GM21526 (cell line): ENCODE measurements around the gene TMED5.
A peak's percentile ranks its signal among the peaks of the same experiment; 100 is the strongest.
"Not testable (repeated sequence)": the region's sequence is repeated elsewhere in the genome, so short reads cannot be mapped to it uniquely, and the experiment has no call there.

Experiments used
- ATAC-seq: cut with Tn5 transposase; IDR thresholded peaks from one replicate; pipeline ENCODE4 v1.9.1; 2021; ENCODE audit warnings: moderate library complexity; ENCODE audit not compliant: unreplicated experiment, low FRiP score

TMED5 gene

DNA sequence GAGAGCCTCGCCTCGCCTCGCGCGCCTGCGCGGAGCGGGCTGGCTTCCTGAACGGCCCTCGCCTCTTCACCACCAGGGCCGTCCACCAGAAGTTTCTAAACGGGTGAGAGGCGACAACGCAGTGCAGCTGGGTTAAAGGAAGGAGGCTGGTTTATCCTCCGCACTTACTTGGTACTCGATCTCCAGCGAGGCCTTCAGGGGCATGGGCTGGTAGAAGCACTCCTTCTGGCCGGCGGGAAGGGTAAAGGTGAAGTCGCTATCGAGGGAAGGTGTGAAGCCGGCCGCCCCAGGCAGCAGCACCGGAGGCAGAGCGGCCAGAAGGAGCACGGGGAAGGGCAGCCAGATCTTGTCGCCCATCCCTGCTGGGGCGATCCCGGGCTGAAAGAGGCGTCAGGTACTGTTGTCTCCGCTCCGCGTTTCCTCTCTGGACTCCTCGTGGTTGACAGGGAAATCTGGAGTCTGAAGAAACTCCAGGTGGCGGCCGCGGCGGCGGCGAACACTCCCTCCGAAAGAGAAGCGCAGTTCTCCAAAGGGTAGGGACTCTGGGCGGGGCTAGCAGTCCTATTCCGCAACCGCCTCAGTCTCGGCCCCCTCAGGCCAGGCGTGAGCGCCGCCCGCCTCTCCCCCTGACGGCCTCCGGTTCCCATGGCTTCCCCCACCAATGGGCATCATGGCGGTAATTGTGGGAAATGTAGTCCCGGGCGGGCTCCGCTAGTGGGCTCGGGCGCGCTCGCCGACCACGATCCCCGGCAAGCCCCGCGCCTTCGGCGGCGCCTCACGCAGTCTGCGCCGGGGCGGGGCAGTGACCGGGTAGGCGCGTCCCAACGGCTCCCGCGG is at the start of gene TMED5:
Gene TMED5, minus strand, starts transcription at position 528 of the 837 bp plus-strand sequence. Its CDS starts 171 bp downstream, at position 357.
- peak; percentile 79 for ATAC-seq

DNA sequence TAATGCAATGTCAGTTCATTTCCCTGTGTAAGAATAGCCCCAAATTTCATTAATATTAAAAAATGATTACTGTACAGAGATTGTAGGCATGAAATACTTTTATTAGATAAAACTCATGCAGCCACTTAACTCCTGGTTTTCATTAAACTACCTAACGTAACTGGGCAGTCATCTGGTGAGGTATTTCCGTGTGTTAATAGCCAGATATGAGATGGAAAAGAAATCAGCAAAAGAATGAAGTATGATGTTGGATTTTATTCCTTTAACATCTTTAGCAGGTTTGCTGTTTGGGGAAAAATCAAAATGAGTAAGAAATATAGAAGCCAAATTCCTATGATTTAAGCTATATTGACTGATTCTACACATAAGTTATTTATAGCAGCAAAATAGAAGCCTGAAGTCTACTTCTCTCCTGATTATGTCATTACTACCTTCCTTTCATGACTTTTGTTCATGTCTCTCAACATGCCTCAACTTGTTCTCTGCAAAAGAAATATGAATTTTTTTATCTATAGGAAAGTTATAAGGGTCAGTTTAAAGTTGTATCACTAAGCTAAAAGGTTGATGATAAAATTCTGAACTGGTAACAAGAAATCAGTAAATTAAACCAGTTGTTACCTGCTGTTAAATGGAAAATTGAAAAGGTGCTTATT is 42.9 kb upstream of the TMED5 start:
- ATAC-seq = no peak

DNA sequence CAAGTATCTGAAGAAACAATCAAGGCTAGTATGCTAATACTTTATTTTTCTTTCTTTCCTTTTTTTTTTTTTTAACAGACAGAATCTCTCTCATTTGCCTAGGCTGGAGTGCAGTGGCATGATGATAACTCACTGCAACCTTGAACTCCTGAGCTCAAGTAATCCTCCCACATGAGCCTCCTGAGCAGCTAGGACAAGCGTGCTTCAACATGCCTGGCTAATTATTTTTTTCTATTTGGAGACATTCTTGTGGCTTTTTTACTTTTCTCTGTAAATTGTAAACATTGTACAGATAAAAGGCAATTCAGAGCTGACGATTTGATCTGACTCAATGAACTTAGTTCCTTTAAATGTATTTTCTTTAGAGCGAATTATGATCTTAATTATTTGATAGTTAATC is 41.7 kb upstream of the TMED5 start:
- ATAC-seq = no peak

DNA sequence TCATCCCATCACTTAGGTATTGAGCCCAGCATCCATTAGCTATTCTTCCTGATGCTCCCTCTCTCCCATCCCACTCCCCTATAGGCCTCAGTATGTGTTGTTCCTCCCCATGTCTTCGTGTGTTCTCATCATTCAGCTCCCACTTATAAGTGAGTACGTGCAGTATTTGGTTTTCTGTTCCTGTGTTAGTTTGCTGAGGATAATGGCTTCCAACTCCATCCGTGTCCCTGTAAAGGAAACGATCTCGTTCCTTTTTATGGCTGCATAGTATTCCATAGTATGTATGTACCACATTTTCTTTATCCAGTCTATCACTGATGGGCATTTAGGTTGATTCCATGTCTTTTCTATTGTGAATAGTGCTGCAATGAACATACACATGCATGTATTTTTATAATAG is 40.5 kb upstream of the TMED5 start:
- ATAC-seq = not testable (repeated sequence)

DNA sequence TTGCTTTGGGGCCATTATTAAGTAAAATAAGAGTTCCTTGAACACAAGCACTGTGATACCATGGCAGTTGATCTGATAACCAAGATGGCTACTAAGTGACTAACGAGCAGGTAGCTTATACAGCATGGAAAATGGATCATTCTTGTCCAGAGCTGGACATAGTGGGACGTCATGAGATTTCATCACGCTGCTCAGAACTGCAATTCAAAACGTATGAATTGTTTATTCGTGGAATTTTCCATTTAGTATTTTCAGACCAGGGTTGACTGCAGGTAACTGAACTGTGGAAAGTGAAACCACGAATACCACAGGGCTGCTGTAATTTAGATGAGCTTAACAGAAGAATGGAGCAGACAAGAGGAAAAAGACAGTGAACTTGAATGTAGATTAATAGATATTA is 39.2 kb upstream of the TMED5 start:
- no peak for ATAC-seq

DNA sequence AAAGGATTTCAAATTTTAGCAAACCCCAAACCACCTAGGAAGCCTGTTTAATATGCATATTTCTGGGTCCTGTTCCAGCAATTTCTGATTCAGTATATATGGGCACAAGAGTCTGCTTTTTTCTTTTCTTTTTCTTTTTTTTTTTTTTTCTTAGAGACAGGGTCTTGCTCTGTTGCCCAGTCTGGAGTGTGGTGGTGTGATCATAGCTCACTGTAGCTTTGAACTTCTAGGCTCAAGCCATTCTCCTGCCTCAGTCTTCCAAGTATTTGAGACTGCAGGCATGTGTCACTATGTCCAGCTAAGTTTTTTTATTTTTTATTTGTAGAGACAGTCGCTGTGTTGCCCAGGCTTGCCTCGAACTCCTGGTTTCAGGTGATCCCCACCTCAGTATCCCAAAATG is 35.1 kb upstream of the TMED5 start:
- ATAC-seq = no peak

DNA sequence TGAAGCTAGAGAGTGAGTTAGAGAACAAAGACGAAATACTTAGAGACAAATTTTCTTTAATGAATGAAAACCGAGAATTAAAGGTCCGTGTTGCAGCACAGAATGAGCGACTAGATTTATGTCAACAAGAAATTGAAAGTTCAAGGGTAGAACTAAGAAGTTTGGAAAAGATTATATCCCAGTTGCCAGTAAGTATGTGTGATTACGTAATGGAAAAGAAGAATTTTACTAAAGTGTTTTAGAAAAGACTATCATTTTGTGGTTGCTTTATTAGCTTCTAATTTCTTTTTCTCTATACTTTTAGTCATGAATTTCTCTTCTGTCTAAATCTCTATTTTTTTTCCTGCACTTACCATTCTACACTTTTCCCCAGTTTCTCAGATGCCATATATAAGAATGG is 27.0 kb upstream of the TMED5 start:
- no peak for ATAC-seq

DNA sequence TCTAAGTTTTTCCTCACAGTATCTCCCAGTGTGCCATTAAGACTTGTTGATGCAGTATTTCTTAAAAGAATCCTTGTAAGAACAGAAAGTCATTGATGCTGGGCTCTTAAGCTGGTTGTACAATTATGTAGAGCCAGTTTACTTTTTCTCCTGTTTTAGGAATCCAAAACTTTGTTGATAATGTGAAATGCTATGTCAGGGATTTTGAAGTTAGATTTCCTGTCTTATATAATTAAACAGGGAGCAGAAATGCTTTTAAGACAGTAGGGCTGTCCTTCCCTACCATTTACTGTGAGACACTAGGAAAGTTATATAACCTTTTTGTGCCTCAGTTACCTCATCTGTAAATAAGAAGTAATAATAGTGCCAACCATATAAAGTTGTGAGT is 26.3 kb upstream of the TMED5 start:
- ATAC-seq = no peak

DNA sequence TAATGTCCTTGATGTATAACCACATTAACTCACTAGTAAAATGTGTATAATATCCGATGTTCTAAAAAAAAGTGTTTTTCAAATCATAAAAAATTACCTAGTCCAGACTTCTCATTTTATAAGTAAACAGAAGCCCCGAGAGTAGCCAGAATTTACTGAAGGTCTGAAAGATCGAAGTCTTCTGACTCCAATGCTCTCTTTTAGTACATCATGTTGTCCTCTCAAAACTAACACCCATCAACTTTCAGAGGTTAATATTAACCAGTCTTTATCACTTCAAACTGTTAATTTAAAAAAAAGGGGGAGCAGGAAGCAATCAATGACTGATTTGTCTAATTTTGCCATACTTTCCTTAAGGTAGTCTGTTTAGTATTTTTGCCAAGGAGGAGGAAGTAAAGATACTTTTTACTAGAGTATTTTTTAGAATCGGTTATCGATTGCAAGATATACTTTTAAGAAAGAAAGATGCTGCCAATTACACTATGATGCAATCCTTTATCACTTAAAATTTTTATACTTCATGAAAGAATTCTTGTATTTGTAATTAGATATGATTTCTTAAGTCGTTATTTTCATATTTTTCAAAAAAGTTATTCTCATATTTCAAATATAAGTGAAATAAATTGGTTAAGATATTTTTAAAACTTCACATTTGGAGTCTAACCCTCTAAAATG is 25.8 kb upstream of the TMED5 start:
- no peak for ATAC-seq

DNA sequence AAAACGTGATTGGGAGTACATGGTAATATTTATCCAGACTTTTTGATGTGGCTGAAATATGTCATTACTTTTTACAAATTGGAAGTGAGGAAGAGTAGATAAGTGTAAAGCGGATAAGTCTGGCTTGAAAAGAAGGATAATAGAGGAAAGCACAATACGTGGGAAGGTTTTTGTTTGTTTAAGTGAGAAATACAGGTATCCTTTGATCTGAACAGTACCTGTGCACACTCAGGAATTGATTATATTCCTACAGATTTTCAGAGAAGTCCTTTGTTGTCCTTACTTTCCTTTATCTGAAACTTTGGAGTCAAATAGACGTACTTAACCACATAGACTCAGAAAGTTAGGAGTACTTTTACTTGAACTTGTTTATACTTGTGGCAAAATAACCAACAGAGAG is 20.5 kb upstream of the TMED5 start:
- ATAC-seq = no peak

DNA sequence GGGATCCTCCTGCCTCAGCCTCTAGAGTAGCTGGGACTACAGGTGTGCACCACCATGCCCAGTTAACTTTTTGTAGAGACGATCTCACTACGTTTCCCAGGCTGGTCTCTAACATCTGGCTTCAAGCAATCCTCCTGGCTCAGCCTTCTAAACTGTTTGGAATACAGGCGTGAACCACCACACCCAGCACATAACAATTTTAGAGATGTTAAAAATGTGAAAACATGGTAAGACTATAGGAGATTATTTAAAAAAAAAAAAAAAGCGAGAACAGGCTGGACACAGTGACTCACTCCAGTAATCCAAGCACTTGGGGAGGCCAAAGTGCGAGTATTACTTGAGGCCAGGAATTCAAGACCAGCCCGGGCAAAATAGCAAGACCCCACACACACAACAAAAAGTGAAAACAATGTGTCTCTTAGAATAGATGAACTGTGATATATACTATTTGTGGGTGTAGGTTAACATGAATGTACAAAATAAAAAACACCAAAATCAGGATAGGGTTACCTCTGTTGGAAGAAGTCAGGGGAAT is 19.9 kb upstream of the TMED5 start:
- ATAC-seq = no peak

DNA sequence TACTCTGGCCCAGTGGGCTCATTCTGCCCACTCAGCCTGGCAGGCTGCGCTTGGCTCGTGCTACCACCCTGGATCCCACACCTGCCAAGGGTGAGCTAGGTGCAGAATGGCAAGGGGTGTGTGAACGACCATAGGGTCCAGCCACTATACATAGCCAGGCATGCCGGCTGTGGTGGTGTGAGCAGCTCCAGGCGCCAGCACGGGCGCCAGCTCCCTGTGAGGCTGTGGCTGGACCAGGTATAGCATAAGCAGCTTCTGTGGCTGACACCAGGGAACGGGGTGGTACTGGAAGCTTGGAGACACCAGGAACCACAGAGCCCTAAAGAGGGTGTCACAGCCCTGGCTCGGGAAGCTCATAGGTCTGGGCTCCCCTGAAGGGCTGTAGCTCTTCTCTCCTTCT is 18.9 kb upstream of the TMED5 start:
- no peak for ATAC-seq

DNA sequence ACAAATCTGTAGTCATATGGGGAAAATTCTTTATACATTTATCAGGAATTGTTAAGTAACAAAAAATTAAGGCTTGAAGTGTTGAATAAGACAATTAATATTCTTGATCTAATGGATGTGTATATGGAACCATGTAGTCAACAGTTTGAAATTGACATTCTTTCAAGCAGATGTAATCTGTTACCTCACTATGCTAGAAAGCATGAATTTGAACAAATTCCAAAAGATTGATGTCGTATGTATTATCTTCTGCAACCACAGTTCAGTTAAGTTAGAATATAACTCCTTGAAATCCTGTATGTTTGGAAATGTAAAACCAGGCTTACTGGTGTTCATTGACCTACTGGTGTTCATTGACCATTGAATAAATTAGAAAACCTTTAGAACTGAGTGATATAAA is 16.4 kb upstream of the TMED5 start:
- no peak for ATAC-seq

DNA sequence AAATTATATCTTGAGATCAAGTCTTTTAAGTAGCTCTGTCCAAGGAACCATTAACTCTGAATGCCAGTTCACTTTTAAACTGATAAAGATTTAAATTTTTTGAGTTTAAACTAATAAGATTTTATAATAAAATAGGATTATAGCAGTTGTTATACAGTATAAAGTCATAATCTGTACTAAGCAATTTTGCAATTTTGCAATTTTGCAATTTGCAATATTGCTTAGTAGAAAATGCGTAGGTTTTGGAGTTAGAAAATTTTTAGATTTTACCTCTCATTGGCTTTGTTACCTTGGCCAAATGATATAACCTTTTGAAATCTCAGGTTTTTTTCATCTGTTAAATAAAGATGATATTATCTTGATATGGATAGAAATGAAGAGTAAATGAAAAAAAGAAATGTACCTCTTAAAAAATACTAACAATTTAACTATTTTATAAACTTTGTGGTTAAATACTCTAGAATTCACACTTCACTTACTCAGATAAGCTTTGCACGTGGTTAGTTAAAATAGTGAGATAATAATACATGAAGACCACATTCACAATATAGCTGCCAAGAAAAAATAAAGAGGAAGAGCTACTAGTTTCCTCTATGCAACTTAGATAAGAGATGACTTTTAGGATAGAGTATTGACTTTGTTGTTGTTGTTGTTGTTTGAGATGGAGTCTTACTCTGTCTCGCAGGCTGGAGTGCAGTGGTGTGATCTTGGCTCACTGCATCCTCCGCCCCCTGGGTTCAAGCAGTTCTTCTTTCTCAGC is 14.2 kb upstream of the TMED5 start:
- no peak for ATAC-seq

DNA sequence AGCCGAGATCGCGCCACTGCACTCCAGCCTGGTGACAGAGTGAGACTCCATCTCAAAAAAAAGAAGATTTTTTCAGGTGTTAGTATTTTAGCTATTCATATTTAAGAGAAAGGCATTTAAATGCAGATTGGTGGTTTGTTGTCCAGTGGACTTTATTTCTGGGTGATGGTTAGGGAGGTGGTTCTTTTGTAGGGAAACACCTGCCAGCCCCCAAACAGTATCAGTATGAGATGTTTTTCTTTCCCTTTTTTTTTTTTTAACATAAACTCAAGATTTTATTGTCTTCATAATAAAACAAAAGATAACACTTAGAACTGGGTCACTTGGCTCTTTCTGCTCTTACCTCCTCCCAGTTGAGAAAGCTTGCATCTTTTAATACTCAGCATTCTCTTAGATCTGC is 10.2 kb upstream of the TMED5 start:
- no peak for ATAC-seq

DNA sequence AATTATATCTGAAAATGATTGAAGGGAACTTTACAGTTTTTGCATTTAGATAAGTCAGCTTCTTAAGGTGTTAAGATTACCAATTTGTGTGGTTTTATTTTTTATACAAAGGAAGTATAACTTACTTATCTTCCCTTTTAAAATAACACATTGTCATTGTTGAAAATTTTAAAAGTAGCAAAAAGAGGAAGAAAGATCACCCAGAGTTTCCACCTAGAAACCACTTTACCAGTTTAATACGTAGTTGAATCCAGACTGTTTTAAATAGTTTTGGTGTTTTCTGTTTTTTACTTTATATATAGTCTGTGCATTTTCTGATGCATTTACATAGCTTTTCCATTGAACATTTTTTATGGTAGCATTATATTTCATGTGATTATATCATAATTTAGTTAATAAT is 6.5 kb upstream of the TMED5 start:
- ATAC-seq = no peak

DNA sequence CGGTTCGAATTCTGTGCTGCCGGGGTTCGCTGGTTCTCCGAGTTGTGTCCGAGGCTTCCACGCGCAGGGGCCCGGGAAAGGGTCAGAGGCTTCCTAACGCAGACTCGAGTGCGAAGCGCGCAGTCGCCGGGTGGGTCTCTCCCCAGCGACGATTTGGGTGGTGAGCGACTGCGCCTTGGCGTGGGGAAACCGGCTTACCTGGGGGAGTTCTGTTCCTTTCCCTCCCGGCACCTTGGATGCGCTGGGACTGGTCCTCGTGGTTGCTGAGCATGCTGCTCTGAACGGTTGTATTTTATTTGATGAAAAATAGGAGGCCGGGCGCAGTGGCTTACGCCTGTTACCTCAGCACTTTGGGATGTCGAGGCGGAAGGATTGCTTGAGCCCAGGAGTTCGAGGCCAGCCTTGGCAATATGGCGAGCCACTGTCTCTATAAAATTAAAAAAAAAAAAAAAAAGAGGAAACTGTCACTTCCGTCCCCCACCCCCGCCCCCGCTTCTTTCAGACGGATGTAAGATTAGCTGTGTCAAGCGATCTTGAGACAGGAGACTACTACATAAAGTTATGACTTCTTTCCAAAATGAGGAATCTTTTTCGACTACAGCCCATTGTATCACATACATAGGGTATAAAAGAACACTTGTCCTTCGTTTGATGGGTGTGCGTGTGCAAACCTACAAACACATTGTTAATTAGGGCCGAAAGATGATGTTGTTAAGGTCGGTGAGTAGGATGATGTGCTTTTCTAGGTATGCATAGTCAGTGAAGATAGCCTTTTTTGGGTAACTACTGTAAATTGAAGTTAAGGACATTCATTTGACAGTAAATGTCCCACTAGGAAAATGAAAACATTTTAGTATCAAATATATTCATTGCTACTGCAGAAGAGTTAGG is 755 bp upstream of the TMED5 start, which contains the start of gene CCDC18:
Gene CCDC18, plus strand, starts transcription at position 2 of the 891 bp plus-strand sequence. CDS start 2,638 bp downstream, outside the sequence.
- peak; percentile 0 for ATAC-seq

DNA sequence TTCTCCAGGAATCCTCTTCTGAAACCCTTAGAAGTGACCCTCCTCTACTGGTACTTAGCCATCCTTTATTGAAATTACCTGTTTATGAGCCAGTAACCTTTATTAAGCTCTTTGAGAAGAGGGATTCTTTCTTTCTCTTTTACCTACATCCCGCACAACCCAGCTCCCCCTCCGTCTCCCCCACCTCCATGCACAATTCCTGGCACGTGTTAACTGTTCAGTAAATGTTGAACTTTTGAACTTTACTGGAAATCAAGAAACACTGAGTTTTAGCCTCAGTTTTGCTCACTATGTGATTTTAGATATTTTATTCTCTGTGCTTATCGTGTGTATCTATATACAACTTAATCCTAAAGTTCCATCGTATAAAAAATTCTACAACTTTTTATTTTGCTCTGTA is 1.8 kb downstream of the TMED5 start:
- no peak for ATAC-seq

DNA sequence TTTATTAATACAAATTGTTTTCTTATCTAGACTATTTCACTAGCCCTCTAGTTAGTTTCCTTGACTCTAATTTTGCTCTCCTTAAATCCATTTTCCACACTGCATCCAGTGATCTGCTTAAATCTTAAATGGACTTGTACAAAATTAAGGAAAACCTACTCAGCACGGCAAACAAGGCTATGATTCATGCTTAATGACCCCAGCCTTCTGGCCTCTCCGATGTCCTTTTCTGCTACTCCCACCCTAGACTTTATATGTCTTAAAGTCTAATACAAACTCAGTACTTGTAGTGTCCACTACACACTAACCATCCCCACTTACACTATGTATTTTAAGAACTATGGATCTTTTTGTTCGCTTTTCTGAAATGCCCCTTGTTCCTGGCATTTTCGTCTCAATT is 2.2 kb downstream of the TMED5 start:
- ATAC-seq = no peak
